GM13976 (cell line): ENCODE data around the gene ARRB1.

Source experiments
- DNase-seq: peaks from one replicate; pipeline ENCODE4 v3.0.0; 2012; ENCODE audit warnings: low spot score
- CTCF ChIP-seq: IDR thresholded peaks from 2 replicates; pipeline ENCODE4 v1.5.1; 2012; ENCODE audit warnings: borderline replicate concordance, mild to moderate bottlenecking; ENCODE audit not compliant: insufficient read depth; ENCODE audit errors: extremely low read depth, missing control alignments, control extremely low read depth
- in situ Hi-C: fragments of 300-500 bp; cut with MboI; formaldehyde crosslinking; loops from one replicate; pipeline ENCODE4 v1.12.0; 2022; ENCODE audit warnings: low sequenced_read_pairs, mixed read lengths, inconsistent platforms; ENCODE audit not compliant: unreplicated experiment

Gene ARRB1

DNA sequence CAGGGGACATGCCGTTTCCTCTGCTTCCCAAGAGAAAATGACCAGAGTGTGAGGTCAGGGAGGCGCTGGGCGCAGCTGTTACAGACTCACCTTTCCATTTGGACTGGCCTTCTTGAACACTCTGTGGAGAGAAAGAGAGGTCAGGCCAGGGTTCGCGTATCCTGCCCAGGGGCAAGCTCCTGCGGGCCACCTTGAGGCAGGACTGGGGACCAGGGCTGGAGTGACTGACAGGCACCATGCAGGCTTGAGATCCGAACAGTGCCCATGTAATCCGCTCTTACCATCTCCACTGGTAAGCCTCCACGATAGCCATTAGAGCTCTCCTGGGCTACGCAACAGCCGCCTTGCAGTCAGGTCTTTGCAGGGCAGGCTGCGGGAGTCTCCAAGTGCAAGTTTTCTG is 61.5 kb downstream of the ARRB1 start:
- TF ChIP-seq CTCF: no peak
- in situ Hi-C loops: no loop called here
- DNase-seq: no peak

DNA sequence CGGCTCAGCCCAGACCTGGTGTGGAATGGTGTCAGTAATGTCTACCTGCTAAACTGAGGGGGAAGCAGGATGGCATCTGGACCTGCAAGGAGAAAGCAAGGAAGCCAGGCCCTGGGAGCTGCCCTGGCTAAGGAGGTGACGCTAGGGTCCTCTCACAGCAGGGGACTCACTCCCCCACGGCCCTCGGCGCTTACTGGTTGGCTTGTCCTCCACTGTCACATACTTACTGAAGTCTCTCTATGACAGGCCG is 62.0 kb downstream of the ARRB1 start:
- no peak for DNase-seq
- TF ChIP-seq CTCF: no peak
- in situ Hi-C loops: no loop called here

DNA sequence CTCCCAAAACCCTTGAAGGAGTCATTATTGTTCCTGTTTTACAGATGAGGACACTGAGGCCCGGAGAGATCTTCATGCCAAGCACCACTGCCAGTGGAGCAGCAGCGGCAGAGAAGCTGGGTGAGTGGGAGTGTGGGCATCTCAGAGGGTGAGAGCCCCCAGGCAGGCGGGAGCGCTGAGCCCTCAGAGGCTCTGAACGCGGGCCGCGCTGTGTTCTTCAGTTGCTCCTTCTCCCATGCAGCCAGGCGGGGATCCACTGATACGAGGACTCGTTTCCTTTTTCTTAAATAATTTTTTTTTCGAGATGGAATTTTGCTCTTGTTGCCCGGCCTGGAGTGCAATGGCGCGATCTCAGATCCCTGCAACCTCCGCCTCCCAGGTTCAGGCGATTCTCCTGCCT is 63.9 kb downstream of the ARRB1 start:
- no peak for DNase-seq
- no peak for TF ChIP-seq CTCF
- in situ Hi-C loops: no loop called here

- TF ChIP-seq CTCF: no peak
- in situ Hi-C loops: no loop called here
- DNase-seq: no peak
Measured at GRCh38 chr11:75286826-75287465, 64.5 kb downstream of the ARRB1 start.

- no peak for TF ChIP-seq CTCF
- no peak for DNase-seq
- in situ Hi-C loops: no loop called here
Measured at GRCh38 chr11:75285776-75286360, 65.6 kb downstream of the ARRB1 start.

DNA sequence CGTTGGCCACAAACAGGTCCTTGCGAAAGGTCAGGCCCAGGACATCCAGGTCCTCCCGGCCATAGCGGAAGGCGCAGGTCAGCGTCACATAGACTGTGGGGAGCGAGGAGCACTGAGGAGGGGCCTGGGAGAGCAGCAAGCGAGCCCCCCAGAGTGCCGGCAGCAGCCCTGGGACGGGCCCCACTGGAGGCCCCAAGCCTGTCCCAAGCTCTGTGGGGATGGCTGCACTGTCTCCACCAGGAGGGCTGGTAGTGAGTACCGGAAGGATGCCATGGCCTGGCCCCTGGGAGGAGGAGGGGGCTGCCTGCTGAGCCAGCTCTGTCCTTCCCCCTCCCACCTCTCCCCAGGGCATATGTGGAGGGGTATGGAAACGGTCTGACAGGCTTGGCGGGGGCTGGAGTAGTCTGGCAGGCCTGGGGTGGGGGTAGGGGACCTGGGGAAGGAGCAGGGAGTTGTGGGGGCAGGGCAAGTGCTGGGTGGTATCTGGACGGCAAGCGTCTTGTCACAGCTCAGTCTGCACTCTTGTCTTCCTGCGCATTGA is 68.0 kb downstream of the ARRB1 start:
- TF ChIP-seq CTCF: no peak
- in situ Hi-C loops: no loop called here
- no peak for DNase-seq
